ENCODE results near the gene GPBP1L1. TPM values are rescaled to one million over a fixed set of nuclear protein-coding genes. Genes with fewer than 3 reads are reported as not detected.

Gene GPBP1L1
- total and polyA plus RNA-seq, 9 of the 15 experiments (the other 6 are each of a cell fraction or from before 2014, with no cell fraction given): 86.0 to 216 (median 138) TPM

DNA sequence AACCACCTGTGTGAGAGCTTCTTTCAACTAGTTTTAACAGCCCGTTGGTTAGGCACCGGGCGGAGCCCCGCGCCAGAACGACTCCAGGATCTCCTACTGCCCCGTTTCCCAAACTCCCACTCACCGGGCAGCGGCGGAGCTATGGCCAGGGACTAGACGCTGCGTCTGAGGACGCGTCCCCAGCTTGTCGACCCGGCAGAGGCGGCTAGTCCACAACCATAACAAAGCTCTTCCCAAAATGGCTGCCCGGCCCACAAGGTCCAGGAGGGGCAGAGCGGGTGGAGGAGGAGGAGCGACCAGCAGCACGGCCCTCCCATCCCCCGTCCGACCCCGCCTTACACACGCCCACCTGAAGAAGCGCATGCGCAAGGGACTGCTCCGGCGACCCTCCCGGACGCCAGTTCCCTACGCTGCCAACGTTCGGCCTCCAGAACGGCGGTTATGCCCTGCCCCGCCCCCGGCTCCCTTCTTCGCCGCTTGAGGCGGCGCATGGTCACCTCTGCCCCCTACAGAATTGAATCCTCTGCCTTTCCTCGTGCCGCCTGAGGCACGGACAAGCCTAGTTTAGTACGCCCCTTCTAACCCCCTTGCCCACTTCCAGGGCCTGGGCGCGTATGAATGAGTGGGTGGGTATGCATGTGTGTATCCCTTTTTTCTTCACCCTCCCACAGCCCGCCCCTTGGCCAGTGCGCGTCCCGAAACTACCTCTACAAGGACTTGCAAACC lies at the start of gene GPBP1L1 (continued):
- TF ChIP-seq, protein P1, sequence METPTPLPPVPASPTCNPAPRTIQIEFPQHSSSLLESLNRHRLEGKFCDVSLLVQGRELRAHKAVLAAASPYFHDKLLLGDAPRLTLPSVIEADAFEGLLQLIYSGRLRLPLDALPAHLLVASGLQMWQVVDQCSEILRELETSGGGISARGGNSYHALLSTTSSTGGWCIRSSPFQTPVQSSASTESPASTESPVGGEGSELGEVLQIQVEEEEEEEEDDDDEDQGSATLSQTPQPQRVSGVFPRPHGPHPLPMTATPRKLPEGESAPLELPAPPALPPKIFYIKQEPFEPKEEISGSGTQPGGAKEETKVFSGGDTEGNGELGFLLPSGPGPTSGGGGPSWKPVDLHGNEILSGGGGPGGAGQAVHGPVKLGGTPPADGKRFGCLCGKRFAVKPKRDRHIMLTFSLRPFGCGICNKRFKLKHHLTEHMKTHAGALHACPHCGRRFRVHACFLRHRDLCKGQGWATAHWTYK (CRISPR knock-in tag; IDR thresholded peaks at IDR 0.05): peak; percentile 69
- no peak for TF ChIP-seq NFE2L1 (tag; IDR thresholded peaks at IDR 0.05; ENCODE audit: borderline replicate concordance, low read depth)
- peak; percentile 94 to 98 (median 96) for TF ChIP-seq YY1 (IDR thresholded peaks at IDR 0.05; ENCODE audit: borderline replicate concordance in 1 of 3, control insufficient read depth in 1 of 3, extremely low read depth in 1 of 3, insufficient read depth in 3 of 3, insufficient read length in 1 of 3, insufficient replicate concordance in 2 of 3, low read depth in 1 of 3, low read length in 2 of 3)
- TF ChIP-seq MECOM (CRISPR knock-in tag; IDR thresholded peaks at IDR 0.05): peak; percentile 51
- TF ChIP-seq ZNF24 (IDR thresholded peaks at IDR 0.05): peak; percentile 94
- peak; percentile 48; the same call in 1 of the 2 replicates for TF ChIP-seq ZNF165 (CRISPR knock-in tag; IDR thresholded peaks at IDR 0.05; ENCODE audit: borderline replicate concordance)
- TF ChIP-seq, protein P2, sequence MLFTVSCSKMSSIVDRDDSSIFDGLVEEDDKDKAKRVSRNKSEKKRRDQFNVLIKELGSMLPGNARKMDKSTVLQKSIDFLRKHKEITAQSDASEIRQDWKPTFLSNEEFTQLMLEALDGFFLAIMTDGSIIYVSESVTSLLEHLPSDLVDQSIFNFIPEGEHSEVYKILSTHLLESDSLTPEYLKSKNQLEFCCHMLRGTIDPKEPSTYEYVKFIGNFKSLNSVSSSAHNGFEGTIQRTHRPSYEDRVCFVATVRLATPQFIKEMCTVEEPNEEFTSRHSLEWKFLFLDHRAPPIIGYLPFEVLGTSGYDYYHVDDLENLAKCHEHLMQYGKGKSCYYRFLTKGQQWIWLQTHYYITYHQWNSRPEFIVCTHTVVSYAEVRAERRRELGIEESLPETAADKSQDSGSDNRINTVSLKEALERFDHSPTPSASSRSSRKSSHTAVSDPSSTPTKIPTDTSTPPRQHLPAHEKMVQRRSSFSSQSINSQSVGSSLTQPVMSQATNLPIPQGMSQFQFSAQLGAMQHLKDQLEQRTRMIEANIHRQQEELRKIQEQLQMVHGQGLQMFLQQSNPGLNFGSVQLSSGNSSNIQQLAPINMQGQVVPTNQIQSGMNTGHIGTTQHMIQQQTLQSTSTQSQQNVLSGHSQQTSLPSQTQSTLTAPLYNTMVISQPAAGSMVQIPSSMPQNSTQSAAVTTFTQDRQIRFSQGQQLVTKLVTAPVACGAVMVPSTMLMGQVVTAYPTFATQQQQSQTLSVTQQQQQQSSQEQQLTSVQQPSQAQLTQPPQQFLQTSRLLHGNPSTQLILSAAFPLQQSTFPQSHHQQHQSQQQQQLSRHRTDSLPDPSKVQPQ (CRISPR knock-in tag; IDR thresholded peaks at IDR 0.05; ENCODE audit: borderline replicate concordance): no peak
- TF ChIP-seq, protein P3, sequence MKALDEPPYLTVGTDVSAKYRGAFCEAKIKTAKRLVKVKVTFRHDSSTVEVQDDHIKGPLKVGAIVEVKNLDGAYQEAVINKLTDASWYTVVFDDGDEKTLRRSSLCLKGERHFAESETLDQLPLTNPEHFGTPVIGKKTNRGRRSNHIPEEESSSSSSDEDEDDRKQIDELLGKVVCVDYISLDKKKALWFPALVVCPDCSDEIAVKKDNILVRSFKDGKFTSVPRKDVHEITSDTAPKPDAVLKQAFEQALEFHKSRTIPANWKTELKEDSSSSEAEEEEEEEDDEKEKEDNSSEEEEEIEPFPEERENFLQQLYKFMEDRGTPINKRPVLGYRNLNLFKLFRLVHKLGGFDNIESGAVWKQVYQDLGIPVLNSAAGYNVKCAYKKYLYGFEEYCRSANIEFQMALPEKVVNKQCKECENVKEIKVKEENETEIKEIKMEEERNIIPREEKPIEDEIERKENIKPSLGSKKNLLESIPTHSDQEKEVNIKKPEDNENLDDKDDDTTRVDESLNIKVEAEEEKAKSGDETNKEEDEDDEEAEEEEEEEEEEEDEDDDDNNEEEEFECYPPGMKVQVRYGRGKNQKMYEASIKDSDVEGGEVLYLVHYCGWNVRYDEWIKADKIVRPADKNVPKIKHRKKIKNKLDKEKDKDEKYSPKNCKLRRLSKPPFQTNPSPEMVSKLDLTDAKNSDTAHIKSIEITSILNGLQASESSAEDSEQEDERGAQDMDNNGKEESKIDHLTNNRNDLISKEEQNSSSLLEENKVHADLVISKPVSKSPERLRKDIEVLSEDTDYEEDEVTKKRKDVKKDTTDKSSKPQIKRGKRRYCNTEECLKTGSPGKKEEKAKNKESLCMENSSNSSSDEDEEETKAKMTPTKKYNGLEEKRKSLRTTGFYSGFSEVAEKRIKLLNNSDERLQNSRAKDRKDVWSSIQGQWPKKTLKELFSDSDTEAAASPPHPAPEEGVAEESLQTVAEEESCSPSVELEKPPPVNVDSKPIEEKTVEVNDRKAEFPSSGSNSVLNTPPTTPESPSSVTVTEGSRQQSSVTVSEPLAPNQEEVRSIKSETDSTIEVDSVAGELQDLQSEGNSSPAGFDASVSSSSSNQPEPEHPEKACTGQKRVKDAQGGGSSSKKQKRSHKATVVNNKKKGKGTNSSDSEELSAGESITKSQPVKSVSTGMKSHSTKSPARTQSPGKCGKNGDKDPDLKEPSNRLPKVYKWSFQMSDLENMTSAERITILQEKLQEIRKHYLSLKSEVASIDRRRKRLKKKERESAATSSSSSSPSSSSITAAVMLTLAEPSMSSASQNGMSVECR (CRISPR knock-in tag; IDR thresholded peaks at IDR 0.05): peak; percentile 26; the same call in 1 of the 2 replicates
- TF ChIP-seq CBFA2T3 (IDR thresholded peaks at IDR 0.05): peak; percentile 15; the same call in 1 of the 2 replicates
- TF ChIP-seq HSF4 (CRISPR knock-in tag; IDR thresholded peaks at IDR 0.05; ENCODE audit: borderline replicate concordance): 0 out of 2 replicates have a peak, but pooled peaks have one; percentile 44
- TF ChIP-seq, protein P4, sequence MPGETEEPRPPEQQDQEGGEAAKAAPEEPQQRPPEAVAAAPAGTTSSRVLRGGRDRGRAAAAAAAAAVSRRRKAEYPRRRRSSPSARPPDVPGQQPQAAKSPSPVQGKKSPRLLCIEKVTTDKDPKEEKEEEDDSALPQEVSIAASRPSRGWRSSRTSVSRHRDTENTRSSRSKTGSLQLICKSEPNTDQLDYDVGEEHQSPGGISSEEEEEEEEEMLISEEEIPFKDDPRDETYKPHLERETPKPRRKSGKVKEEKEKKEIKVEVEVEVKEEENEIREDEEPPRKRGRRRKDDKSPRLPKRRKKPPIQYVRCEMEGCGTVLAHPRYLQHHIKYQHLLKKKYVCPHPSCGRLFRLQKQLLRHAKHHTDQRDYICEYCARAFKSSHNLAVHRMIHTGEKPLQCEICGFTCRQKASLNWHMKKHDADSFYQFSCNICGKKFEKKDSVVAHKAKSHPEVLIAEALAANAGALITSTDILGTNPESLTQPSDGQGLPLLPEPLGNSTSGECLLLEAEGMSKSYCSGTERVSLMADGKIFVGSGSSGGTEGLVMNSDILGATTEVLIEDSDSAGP (CRISPR knock-in tag; IDR thresholded peaks at IDR 0.05): peak; percentile 83
- TF ChIP-seq, protein P5, sequence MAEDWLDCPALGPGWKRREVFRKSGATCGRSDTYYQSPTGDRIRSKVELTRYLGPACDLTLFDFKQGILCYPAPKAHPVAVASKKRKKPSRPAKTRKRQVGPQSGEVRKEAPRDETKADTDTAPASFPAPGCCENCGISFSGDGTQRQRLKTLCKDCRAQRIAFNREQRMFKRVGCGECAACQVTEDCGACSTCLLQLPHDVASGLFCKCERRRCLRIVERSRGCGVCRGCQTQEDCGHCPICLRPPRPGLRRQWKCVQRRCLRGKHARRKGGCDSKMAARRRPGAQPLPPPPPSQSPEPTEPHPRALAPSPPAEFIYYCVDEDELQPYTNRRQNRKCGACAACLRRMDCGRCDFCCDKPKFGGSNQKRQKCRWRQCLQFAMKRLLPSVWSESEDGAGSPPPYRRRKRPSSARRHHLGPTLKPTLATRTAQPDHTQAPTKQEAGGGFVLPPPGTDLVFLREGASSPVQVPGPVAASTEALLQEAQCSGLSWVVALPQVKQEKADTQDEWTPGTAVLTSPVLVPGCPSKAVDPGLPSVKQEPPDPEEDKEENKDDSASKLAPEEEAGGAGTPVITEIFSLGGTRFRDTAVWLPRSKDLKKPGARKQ (CRISPR knock-in tag; IDR thresholded peaks at IDR 0.05): no peak
- peak; percentile 60 for TF ChIP-seq HCFC1 (IDR thresholded peaks at IDR 0.05; ENCODE audit: low read depth, low read length)

All from K562 (cell line).